ENCODE results near the gene CCL1.

The CCL1 gene, protein sequence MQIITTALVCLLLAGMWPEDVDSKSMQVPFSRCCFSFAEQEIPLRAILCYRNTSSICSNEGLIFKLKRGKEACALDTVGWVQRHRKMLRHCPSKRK

DNA sequence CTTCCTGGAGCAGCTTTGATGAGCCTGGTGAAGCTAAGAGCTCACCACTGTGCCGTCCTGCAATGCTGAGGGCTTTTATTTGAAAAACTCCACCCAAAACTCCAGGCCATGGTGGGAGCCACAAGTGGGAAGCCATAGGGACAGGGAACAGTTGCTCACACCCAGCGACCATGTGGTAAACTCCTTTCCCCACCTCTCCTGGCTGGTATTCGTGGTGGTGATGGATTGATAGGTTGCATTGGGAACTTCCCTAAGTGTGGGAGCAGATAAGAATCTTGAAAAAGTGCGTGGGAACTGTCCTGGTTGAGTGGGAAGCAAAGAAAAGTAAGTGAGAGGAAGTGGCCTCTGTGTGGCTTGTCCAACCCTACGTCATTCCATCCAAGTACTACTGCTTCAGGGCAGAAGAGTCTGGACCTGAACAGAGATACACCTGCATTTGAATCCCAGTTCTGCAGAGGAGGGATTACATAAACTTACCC, at the start of gene CCL1:
Gene CCL1, minus strand, starts transcription at position 51 of the 479 bp plus-strand sequence. CDS start 72 bp downstream, outside the sequence.
- no peak within 1 kb of the TSS for H3K27ac ChIP-seq
- TF ChIP-seq, protein P1, sequence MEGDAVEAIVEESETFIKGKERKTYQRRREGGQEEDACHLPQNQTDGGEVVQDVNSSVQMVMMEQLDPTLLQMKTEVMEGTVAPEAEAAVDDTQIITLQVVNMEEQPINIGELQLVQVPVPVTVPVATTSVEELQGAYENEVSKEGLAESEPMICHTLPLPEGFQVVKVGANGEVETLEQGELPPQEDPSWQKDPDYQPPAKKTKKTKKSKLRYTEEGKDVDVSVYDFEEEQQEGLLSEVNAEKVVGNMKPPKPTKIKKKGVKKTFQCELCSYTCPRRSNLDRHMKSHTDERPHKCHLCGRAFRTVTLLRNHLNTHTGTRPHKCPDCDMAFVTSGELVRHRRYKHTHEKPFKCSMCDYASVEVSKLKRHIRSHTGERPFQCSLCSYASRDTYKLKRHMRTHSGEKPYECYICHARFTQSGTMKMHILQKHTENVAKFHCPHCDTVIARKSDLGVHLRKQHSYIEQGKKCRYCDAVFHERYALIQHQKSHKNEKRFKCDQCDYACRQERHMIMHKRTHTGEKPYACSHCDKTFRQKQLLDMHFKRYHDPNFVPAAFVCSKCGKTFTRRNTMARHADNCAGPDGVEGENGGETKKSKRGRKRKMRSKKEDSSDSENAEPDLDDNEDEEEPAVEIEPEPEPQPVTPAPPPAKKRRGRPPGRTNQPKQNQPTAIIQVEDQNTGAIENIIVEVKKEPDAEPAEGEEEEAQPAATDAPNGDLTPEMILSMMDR (IDR thresholded peaks at IDR 0.05): no peak
- TF ChIP-seq ZFX (IDR thresholded peaks at IDR 0.05; ENCODE audit: borderline replicate concordance): no peak

DNA sequence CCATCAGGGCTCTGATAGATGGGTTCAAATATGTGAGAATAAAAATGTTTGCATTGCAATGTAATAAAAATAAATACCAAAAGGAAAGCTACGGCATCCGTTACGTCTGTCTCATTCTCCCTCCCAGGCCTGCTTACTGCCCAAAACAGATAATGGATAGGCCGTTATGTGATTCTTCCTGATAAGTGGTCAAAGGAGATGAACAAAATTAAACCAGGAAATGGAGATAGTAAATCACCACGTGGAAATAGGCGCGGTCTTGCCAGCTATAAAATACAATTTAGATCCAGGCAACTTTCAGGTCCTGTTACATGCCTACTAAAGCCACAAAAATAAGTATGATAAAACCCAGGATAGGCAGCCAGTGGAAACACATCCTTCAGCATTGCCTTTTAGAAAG, 49.5 kb upstream of the CCL1 start:
- TF ChIP-seq, protein P1 (IDR thresholded peaks at IDR 0.05): no peak
- TF ChIP-seq ZFX (IDR thresholded peaks at IDR 0.05; ENCODE audit: borderline replicate concordance): no peak

DNA sequence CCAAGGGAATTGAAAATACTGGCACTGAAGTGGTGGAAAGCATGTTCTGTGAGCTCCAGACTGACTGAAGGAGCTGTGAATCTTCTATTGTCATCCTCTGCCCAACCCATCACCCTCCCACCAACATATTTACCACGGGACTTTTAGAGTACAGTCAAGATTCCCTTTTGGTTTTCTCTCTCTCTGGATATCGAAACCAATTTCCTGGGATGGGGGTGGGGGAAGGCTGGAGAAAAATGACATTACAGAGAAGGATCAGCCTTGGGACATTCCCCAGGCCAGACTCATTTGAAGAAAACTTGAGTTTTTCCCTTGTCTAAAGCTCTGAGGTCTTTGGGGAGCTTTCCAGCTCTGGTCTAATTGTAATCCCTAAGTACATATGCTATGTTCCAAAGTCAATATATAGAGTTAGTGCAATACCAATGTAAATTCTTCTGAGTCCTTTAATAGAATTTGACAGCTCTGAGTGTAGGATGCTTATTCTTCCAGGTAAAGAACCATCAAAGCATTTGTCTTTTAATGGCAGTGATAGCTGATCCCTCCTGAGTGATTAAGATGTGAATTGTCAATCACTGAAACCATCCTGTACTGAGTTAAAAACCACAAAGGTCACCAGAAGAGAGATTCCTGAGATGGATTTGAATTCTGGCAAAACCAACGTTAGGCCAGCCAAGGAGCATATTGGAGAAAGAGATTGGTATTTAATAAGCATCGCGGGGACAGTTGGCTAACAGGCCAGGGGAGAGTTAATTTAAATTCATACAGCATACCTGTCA, 48.8 kb upstream of the CCL1 start:
- TF ChIP-seq, protein P1 (IDR thresholded peaks at IDR 0.05): no peak
- no peak for TF ChIP-seq ZFX (IDR thresholded peaks at IDR 0.05; ENCODE audit: borderline replicate concordance)
- no peak overlapping the region for H3K27ac ChIP-seq

More for the DNA sequence above, 49.5 kb upstream of the CCL1 start:
- no peak overlapping the region for H3K27ac ChIP-seq

DNA sequence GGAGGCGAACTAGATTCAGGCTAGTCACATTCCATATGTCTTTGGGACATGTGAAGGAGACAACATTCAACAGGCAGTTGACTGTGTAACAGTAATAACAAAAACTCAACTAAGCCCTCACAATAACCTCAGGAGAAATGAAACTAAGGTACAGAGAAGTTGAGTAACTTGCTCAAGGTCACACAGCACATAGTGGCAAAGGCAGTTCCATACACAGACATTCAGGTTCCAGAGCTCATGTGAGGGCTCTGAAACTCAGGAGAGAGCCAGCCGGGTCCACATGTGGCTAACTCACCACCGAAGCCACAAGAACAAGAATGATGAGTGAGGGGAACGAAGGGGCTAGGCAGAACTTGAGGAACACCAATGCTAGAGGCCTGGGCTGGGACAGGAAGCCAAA, 46.3 kb upstream of the CCL1 start:
- H3K27ac ChIP-seq: no peak overlapping the region
- TF ChIP-seq, protein P1 (IDR thresholded peaks at IDR 0.05): no peak
- no peak for TF ChIP-seq ZFX (IDR thresholded peaks at IDR 0.05; ENCODE audit: borderline replicate concordance)

DNA sequence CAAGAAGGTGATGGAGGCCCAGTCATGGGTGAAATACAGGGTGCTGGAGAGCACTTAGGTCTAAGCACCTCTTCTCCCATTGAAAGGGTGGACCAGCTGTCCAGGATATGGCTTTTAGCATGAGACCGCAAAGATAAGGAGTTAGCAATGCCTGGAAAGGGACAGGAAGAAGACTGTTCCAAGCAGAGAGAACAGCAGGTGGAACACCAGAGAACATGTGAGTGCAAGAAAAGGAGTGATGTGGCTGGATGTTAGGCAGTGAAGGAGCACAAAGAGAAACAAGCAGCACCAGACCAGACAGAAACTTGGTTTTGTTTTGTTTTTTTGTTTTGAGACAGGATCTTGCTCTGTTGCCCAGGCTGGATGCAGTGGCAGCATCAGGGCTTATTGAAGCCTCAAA, 45.4 kb upstream of the CCL1 start:
- TF ChIP-seq, protein P1 (IDR thresholded peaks at IDR 0.05): no peak
- TF ChIP-seq ZFX (IDR thresholded peaks at IDR 0.05; ENCODE audit: borderline replicate concordance): no peak
- no peak overlapping the region for H3K27ac ChIP-seq

DNA sequence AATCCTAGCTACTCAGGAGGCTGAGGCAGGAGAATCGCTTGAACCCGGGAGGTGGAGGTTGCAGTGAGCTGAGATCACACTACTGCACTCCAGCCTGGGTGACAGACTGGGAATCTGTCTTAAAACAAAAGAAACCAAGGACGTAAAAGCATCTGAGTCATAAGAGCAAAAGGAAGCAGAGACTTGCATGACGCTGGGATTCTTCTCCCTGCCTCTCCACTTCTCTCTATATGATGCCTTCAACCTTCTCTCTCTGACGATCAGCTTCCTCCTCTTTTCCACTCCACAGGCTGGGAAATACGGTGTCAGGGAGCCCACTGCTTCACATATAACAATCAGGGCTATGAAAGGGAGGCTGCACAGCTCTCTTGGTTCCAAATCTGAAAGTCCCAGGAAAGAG, 43.2 kb upstream of the CCL1 start:
- H3K27ac ChIP-seq: no peak overlapping the region
- TF ChIP-seq ZFX (IDR thresholded peaks at IDR 0.05; ENCODE audit: borderline replicate concordance): no peak
- TF ChIP-seq, protein P1 (IDR thresholded peaks at IDR 0.05): no peak

DNA sequence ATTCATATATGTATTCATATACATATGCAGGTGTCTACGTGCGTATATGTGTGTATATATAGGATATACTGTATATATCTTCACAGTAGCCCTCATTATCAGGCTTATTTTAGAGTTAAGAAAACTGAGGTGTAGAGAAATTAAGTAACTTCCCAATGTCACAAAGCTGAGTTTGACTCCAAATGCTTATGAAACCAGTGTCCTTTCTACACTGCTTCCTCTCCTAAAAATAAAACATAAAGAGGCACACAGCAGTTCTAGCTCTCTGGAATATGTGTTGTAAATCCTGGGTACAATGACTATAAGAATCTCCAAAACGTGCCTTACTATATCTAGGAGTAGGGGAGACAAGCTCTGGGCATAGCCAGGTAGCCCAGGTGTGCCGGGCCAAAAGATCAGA, 40.0 kb upstream of the CCL1 start:
- H3K27ac ChIP-seq: no peak overlapping the region

More for the DNA sequence above, 40.0 kb upstream of the CCL1 start:
- no peak for TF ChIP-seq ZFX (IDR thresholded peaks at IDR 0.05; ENCODE audit: borderline replicate concordance)

Measured in 22Rv1 (cell line).